Measurements from ENCODE around the gene PNMA1.

GRCh38 chr14:73700325-73700724, 13.9 kb downstream of the PNMA1 start:
- TF ChIP-seq CTCF (IDR thresholded peaks at IDR 0.05) (no peak), POLR2A (IDR thresholded peaks at IDR 0.05) (no peak)
